Testis (tissue), 3 donors: Measurements from ENCODE around the gene CRACDL. TPM values are rescaled to one million over a fixed set of nuclear protein-coding genes. Genes with fewer than 3 reads are reported as not detected.

ENCODE experiments used
- DNase-seq: peaks from one replicate; pipeline ENCODE4 v3.0.0-alpha.2; 2019
- H3K27ac ChIP-seq, 2 donors: fragments of 200-600 bp; sonication (generic); one replicate each; pipeline ENCODE4 v1.5.1; 2019
- H3K27me3 ChIP-seq: fragments of 200-600 bp; sonication (generic); one replicate; pipeline ENCODE4 v1.5.1; 2019
- H3K36me3 ChIP-seq: fragments of 200-600 bp; sonication (generic); one replicate; pipeline ENCODE4 v1.5.1; 2017; ENCODE audit warnings: low read depth; ENCODE audit errors: missing control alignments
- H3K4me1 ChIP-seq: fragments of 200-600 bp; sonication (generic); one replicate; pipeline ENCODE4 v1.5.1; 2019
- H3K4me3 ChIP-seq, 2 donors: fragments of 200-600 bp; sonication (generic); one replicate each; pipeline ENCODE4 v1.5.1; 2017 to 2019
- H3K9me3 ChIP-seq: fragments of 200-600 bp; sonication (generic); one replicate; pipeline ENCODE4 v1.5.1; 2017
- POLR2A ChIP-seq: fragments of 450-650 bp; IDR thresholded peaks from one replicate; pipeline ENCODE4 v1.6.1; 2017; ENCODE audit warnings: antibody characterized with exemption, mild to moderate bottlenecking, moderate library complexity
- WGBS, 2 donors: methylation state at CpG; one replicate each; pipeline ENCODE4 v1.1.5; 2018; 5-methylcytosine and 5-hydroxymethylcytosine counted together
- intact Hi-C: fragments of 100-400 bp; cut with DNase I; formaldehyde crosslinking; loops from one replicate; pipeline ENCODE4 v1.15.1; 2023; ENCODE audit warnings: low total_unique reads
- polyA plus RNA-seq: library from polyadenylated mRNA; stranded (reverse); fragments of 350-450 nt; fragmentation: Illumina TruSeq; extraction: RNeasy Lipid Tissue Mini Kit (QIAGEN cat#74804); gene quantifications from one replicate; pipeline ENCODE4 v1.2.3, GENCODE V29; 2014; ENCODE audit warnings: low read depth, low replicate concordance; ENCODE audit not compliant: insufficient read depth
- total RNA-seq, 2 donors: library from RNA; depleted of rRNA; stranded (reverse); fragments of >200 nt; gene quantifications; one replicate each; pipeline ENCODE4 v1.2.3, GENCODE V29; 2016
- TF ChIP-seq, protein P1 (sequence below), 3 experiments: fragments of 450-650 bp in 2 of 3; fragments of 200-600 bp in 1 of 3; sonication (generic) in 1 of 3; IDR thresholded peaks; one replicate each; pipeline ENCODE4 v1.5.1; 2016 to 2019; ENCODE audit warnings: antibody characterized with exemption in 3 of 3, mild to moderate bottlenecking in 2 of 3, moderate library complexity in 1 of 3

Gene CRACDL
- total and polyA plus RNA-seq, 3 donors from 2014 or later = 8.4 to 30.4 (median 29.1) TPM

DNA sequence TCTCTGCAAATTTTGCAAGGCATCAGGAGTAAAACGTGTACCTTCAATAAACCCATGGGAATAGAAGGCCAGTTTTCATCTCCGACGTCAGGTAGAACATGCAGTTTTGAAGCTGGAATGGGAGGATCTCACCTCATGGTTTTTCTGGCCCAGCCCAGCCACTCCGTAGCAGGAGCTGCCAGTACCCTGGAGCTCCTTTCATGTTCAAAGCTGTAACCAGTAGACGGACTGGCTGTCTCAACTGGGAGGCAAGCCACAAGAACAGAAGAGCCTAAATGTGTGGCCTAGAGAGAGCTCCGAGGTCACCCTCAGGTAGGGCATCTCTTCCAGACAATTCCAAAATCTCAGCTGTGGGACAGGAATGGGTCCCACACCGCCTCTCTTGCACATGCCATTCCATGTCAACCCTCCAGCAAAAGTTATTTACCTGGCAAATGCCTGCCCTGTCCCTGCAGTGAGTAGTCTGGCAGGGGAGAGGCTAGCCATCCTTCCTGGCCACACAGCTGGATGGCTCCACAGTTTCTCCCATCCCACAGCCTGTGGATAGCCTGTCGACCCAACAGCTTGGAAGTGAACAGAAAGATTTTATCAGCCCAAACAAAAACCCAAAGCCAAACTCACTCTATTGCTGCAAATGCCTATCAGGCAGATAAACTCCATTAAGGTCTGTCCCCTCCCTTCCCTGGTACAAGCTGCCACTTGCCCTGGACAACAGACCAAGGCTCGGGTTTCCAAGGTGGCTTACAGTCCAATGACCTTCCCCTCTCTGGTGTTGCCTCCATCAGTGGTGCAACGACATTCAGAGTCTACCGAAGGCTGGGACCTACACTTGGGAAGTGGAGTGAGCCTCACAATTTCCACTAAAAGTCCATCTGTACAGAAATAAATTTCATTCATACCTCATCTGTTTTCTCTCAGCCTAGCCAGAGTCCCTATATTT, 27.8 kb downstream of the CRACDL start:
- WGBS, 2 donors = 74 to 77% methylated on average over 9 to 11 of the region's 11 CpGs

GRCh38 chr2:98907385-98907784, 28.6 kb downstream of the CRACDL start:
- no peak for DNase-seq
- no peak for TF ChIP-seq POLR2A
- intact Hi-C loops = no loop called here
- Histone ChIP-seq H3K36me3 (no peaks in the 10 kb centered on the region), H3K27ac (no peak overlapping the region), H3K9me3 (no peaks in the 10 kb centered on the region), H3K4me3 (no peak overlapping the region), H3K4me1 (peaks cover under 1% of the 10 kb centered on the region), H3K27me3 (no peaks in the 10 kb centered on the region)
- WGBS, 2 donors = 63 to 91% methylated on average over 4 of the region's 4 CpGs

More for the DNA sequence above, 27.8 kb downstream of the CRACDL start:
- peaks cover 7% of the 10 kb centered on the region for H3K4me1 ChIP-seq
- no peaks in the 10 kb centered on the region for H3K36me3 ChIP-seq
- H3K27ac ChIP-seq = no peak overlapping the region
- no peak overlapping the region for H3K4me3 ChIP-seq
- peak; percentile 8 for DNase-seq
- H3K9me3 ChIP-seq = no peaks in the 10 kb centered on the region
- TF ChIP-seq, protein P1, sequence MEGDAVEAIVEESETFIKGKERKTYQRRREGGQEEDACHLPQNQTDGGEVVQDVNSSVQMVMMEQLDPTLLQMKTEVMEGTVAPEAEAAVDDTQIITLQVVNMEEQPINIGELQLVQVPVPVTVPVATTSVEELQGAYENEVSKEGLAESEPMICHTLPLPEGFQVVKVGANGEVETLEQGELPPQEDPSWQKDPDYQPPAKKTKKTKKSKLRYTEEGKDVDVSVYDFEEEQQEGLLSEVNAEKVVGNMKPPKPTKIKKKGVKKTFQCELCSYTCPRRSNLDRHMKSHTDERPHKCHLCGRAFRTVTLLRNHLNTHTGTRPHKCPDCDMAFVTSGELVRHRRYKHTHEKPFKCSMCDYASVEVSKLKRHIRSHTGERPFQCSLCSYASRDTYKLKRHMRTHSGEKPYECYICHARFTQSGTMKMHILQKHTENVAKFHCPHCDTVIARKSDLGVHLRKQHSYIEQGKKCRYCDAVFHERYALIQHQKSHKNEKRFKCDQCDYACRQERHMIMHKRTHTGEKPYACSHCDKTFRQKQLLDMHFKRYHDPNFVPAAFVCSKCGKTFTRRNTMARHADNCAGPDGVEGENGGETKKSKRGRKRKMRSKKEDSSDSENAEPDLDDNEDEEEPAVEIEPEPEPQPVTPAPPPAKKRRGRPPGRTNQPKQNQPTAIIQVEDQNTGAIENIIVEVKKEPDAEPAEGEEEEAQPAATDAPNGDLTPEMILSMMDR (IDR thresholded peaks at IDR 0.05) = no peak
- TF ChIP-seq POLR2A = no peak
- no peaks in the 10 kb centered on the region for H3K27me3 ChIP-seq
- intact Hi-C loops = no loop called here

DNA sequence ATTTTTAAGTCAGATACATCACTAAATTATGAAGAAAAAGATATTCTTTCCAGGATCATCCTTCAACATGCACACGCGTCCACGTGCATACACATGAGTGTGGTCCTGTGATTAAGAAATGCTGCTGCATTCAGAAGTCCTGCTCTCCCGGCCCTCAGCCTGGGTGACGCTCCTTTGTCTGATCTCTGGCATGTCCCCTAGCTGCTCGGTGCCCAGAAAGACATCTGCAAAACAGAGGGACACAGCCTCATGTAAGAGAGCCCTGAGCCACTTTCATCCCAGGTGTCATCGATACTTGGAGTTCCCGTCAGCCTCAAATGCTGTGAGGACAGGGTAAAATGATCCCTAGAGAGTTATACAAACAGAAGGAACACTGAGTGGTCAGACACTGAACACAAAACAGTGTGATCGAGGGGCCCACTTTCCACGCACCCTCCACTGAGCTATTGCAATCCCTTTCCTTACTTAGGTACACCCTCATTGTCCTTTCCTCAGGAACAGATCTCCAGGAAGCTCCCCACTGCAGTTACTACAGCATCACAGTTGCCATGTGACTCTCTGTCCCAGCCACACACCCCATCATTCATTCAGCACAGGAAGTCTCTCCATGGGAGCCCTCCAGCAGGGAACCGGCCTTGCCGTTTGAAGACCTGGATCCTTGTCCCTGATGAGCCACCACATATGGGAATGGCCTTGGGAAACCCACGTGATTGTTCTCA, 32.1 kb downstream of the CRACDL start:
- 80 to 83% methylated on average over 13 of the region's 13 CpGs for WGBS, 2 donors

GRCh38 chr2:98903064-98903355, 33.0 kb downstream of the CRACDL start:
- H3K4me1 ChIP-seq = no peaks in the 10 kb centered on the region
- no peaks in the 10 kb centered on the region for H3K27me3 ChIP-seq
- no peak overlapping the region for H3K4me3 ChIP-seq
- WGBS, 2 donors = 86 to 92% methylated on average over 9 of the region's 9 CpGs
- intact Hi-C loops = no loop called here
- no peak for TF ChIP-seq POLR2A
- no peaks in the 10 kb centered on the region for H3K36me3 ChIP-seq
- no peak for DNase-seq
- no peaks in the 10 kb centered on the region for H3K9me3 ChIP-seq
- no peak overlapping the region for H3K27ac ChIP-seq

More for the DNA sequence above, 32.1 kb downstream of the CRACDL start:
- Histone ChIP-seq H3K4me1 (no peaks in the 10 kb centered on the region), H3K9me3 (no peaks in the 10 kb centered on the region), H3K4me3 (no peak overlapping the region), H3K36me3 (no peaks in the 10 kb centered on the region), H3K27ac (no peak overlapping the region), H3K27me3 (no peaks in the 10 kb centered on the region)
- TF ChIP-seq POLR2A = no peak
- TF ChIP-seq, protein P1 (IDR thresholded peaks at IDR 0.05) = no peak
- peak; percentile 12 for DNase-seq
- intact Hi-C loops = no loop called here

GRCh38 chr2:98902209-98903063, 33.6 kb downstream of the CRACDL start:
- no peaks in the 10 kb centered on the region for H3K27me3 ChIP-seq
- intact Hi-C loops = no loop called here
- H3K4me1 ChIP-seq = no peaks in the 10 kb centered on the region
- DNase-seq = no peak
- H3K27ac ChIP-seq = no peak overlapping the region
- no peaks in the 10 kb centered on the region for H3K9me3 ChIP-seq
- H3K4me3 ChIP-seq = no peak overlapping the region
- no peaks in the 10 kb centered on the region for H3K36me3 ChIP-seq
- 84 to 85% methylated on average over 25 of the region's 25 CpGs for WGBS, 2 donors
- TF ChIP-seq, protein P1 (IDR thresholded peaks at IDR 0.05) = no peak
- TF ChIP-seq POLR2A = no peak
